Testis (tissue), 3 donors: ENCODE measurements around the gene BASP1. TPM values are rescaled to one million over a fixed set of nuclear protein-coding genes. Genes with fewer than 3 reads are reported as not detected.

Experiments used
- DNase-seq: peaks from one replicate; pipeline ENCODE4 v3.0.0-alpha.2; 2019
- H3K27ac ChIP-seq, 2 donors: fragments of 200-600 bp; sonication (generic); one replicate each; pipeline ENCODE4 v1.5.1; 2019
- H3K27me3 ChIP-seq: fragments of 200-600 bp; sonication (generic); one replicate; pipeline ENCODE4 v1.5.1; 2019
- H3K36me3 ChIP-seq: fragments of 200-600 bp; sonication (generic); one replicate; pipeline ENCODE4 v1.5.1; 2017; ENCODE audit warnings: low read depth; ENCODE audit errors: missing control alignments
- H3K4me1 ChIP-seq: fragments of 200-600 bp; sonication (generic); one replicate; pipeline ENCODE4 v1.5.1; 2019
- H3K4me3 ChIP-seq, 2 donors: fragments of 200-600 bp; sonication (generic); one replicate each; pipeline ENCODE4 v1.5.1; 2017 to 2019
- H3K9me3 ChIP-seq: fragments of 200-600 bp; sonication (generic); one replicate; pipeline ENCODE4 v1.5.1; 2017
- POLR2A ChIP-seq: fragments of 450-650 bp; IDR thresholded peaks from one replicate; pipeline ENCODE4 v1.6.1; 2017; ENCODE audit warnings: antibody characterized with exemption, mild to moderate bottlenecking, moderate library complexity
- WGBS, 2 donors: methylation state at CpG; one replicate each; pipeline ENCODE4 v1.1.5; 2018; 5-methylcytosine and 5-hydroxymethylcytosine counted together
- intact Hi-C: fragments of 100-400 bp; cut with DNase I; formaldehyde crosslinking; loops from one replicate; pipeline ENCODE4 v1.15.1; 2023; ENCODE audit warnings: low total_unique reads
- polyA plus RNA-seq: library from polyadenylated mRNA; stranded (reverse); fragments of 350-450 nt; fragmentation: Illumina TruSeq; extraction: RNeasy Lipid Tissue Mini Kit (QIAGEN cat#74804); gene quantifications from one replicate; pipeline ENCODE4 v1.2.3, GENCODE V29; 2014; ENCODE audit warnings: low read depth, low replicate concordance; ENCODE audit not compliant: insufficient read depth
- total RNA-seq, 2 donors: library from RNA; depleted of rRNA; stranded (reverse); fragments of >200 nt; gene quantifications; one replicate each; pipeline ENCODE4 v1.2.3, GENCODE V29; 2016
- TF ChIP-seq, protein P1 (sequence below), 3 experiments: fragments of 450-650 bp in 2 of 3; fragments of 200-600 bp in 1 of 3; sonication (generic) in 1 of 3; IDR thresholded peaks; one replicate each; pipeline ENCODE4 v1.5.1; 2016 to 2019; ENCODE audit warnings: antibody characterized with exemption in 3 of 3, mild to moderate bottlenecking in 2 of 3, moderate library complexity in 1 of 3

The BASP1 gene
- total and polyA plus RNA-seq, 3 donors from 2014 or later: 2.1 to 5.6 (median 2.6) TPM

DNA sequence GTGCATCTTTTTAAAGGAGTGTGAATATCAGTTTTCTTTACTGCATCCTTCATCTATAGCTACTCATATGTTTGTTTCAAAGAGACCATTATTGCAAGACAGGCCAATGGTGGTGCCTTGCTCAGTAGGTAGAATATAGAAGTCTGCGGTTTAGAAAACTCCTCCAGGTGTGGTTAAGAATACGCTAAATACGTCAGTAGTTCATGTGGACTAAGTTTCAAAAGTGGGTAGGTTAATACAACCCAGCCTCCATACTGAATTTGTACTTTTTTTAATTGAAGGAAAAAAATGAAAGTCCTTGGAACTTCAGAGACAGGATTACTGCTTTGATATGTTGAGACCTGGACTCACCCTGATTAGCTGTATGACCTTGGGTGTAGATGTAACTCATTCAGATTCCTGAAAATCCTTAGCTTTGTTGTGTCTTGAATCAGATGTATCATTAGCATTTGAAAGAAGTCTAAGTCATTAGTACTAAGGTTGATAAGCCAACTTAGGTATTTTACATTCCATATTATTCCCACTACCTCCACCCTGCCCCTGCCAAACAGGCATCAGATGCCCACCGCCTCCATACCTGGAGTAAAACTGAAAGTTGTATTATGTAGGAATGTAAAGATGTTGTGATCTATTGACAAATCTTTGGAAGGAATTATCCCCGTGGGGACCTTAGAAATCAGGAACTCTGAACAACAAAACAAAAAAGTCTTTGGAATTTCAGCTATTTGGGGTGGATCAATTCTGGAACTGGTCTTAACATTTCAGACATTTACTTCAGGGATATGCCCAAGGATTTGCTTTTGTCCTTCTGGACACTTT, 6.1 kb downstream of the BASP1 start:
- DNase-seq: no peak
- H3K36me3 ChIP-seq: no peaks in the 10 kb centered on the region
- H3K27ac ChIP-seq: no peak overlapping the region
- intact Hi-C loops: no loop called here
- no peak overlapping the region for H3K4me3 ChIP-seq
- H3K9me3 ChIP-seq: no peaks in the 10 kb centered on the region
- 87 to 93% methylated on average over 5 of the region's 5 CpGs for WGBS, 2 donors
- TF ChIP-seq, protein P1, sequence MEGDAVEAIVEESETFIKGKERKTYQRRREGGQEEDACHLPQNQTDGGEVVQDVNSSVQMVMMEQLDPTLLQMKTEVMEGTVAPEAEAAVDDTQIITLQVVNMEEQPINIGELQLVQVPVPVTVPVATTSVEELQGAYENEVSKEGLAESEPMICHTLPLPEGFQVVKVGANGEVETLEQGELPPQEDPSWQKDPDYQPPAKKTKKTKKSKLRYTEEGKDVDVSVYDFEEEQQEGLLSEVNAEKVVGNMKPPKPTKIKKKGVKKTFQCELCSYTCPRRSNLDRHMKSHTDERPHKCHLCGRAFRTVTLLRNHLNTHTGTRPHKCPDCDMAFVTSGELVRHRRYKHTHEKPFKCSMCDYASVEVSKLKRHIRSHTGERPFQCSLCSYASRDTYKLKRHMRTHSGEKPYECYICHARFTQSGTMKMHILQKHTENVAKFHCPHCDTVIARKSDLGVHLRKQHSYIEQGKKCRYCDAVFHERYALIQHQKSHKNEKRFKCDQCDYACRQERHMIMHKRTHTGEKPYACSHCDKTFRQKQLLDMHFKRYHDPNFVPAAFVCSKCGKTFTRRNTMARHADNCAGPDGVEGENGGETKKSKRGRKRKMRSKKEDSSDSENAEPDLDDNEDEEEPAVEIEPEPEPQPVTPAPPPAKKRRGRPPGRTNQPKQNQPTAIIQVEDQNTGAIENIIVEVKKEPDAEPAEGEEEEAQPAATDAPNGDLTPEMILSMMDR (IDR thresholded peaks at IDR 0.05): no peak
- TF ChIP-seq POLR2A: no peak
- H3K27me3 ChIP-seq: no peaks in the 10 kb centered on the region
- no peaks in the 10 kb centered on the region for H3K4me1 ChIP-seq

DNA sequence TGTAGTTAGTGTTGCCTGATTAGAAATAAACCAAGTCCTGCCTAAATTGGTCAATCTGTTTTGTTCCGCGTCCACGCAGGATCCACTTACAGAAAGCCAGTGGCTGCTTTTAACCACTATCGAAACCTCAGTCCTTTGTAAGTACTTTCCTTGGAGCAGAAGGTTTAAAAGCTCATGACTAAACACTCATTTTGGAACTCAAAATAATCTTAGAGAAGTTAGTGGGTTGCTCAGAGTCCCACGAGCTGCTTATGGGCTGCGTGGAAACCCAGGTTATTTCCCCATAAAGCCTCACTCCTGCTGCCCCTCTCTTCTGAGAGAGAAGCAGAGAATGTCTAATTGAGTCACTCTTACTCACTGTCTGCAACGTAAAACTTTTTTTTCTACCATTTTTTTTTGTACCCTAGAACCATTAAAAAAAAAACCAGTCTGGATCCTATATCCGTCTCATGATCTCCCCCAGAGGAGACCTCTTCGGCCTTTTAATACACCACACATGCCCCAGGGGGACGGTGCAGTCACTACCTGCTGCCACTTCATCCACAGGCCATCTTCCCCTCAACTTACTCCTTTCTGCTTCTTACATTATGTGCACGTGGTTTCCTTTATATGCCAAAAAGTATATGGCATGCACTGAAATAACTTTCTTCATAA, 7.6 kb downstream of the BASP1 start:
- DNase-seq: no peak
- 83 to 87% methylated on average over 11 of the region's 11 CpGs for whole genome bisulfite sequencing, 2 donors
- no peaks in the 10 kb centered on the region for H3K27me3 ChIP-seq
- no peaks in the 10 kb centered on the region for H3K9me3 ChIP-seq
- no peak overlapping the region for H3K27ac ChIP-seq
- H3K4me3 ChIP-seq: no peak overlapping the region
- no peaks in the 10 kb centered on the region for H3K4me1 ChIP-seq
- TF ChIP-seq, protein P1 (IDR thresholded peaks at IDR 0.05): no peak
- no peak for TF ChIP-seq POLR2A
- no peaks in the 10 kb centered on the region for H3K36me3 ChIP-seq
- intact Hi-C loops: no loop called here

DNA sequence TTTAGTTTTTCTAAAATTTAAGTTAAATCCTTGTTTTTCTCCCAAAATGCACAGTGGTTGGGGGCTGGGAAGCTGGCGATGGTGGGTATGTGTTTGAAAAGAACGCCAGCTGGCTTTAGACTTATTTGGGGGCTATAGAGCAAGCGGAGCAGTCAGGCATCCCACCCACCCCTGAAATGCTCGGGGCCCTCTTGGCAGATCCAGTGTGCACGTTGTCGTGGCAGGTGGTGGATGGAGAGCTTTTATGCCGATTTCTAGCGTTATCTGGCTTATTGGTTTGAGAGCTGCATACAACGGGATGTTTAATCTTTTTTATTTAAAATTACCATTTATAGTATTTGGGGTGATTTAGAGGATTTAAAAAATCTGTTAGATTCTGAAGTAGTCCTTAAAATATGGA, 8.1 kb downstream of the BASP1 start:
- H3K9me3 ChIP-seq: no peaks in the 10 kb centered on the region
- no peak for DNase-seq
- 88 to 92% methylated on average over 9 of the region's 9 CpGs for WGBS, 2 donors
- intact Hi-C loops: no loop called here
- TF ChIP-seq POLR2A: no peak
- TF ChIP-seq, protein P1 (IDR thresholded peaks at IDR 0.05): no peak
- no peak overlapping the region for H3K4me3 ChIP-seq
- H3K4me1 ChIP-seq: no peaks in the 10 kb centered on the region
- H3K27me3 ChIP-seq: no peaks in the 10 kb centered on the region
- H3K36me3 ChIP-seq: no peaks in the 10 kb centered on the region
- no peak overlapping the region for H3K27ac ChIP-seq

DNA sequence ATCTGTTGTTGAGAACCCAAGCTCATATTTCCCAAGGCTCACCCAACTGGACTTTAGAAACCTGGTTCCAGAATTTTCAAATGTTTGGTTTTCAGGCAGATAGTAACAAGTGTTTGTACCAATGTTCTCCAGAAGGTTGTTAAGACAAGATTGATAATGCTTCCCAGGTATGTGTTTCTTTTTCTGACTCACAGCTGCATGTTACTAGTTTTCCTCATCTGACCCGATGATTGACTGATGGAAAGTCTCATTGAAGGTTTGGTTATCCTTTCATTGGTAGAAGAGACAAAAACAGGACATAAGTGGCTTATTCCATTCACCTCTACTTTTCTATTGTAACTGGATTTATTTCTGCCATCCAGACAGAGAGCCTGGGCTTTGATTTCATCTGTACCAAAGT, 10.4 kb downstream of the BASP1 start:
- Histone ChIP-seq H3K27ac (no peak overlapping the region), H3K4me1 (no peaks in the 10 kb centered on the region), H3K36me3 (no peaks in the 10 kb centered on the region), H3K27me3 (no peaks in the 10 kb centered on the region), H3K4me3 (no peak overlapping the region), H3K9me3 (no peaks in the 10 kb centered on the region)
- intact Hi-C loops: no loop called here
- WGBS, 2 donors: 94 to 100% methylated on average over 1 of the region's 1 CpG
- no peak for TF ChIP-seq POLR2A
- TF ChIP-seq, protein P1 (IDR thresholded peaks at IDR 0.05): no peak
- no peak for DNase-seq
